Fibroblast of the aortic adventitia (primary cell): ENCODE results near the gene MFAP3L. TPM values are rescaled to one million over a fixed set of nuclear protein-coding genes. Genes with fewer than 3 reads are reported as not detected.
A peak's percentile ranks its signal among the peaks of the same experiment; 100 is the strongest.

Source experiments
- DNase-seq: peaks from one replicate; pipeline ENCODE4 v3.0.0-alpha.2; 2010; ENCODE audit warnings: low read depth
- H3K4me3 ChIP-seq: 2 replicates; pipeline ENCODE4 v1.5.1; 2011; ENCODE audit warnings: low read depth, mild to moderate bottlenecking, control low read depth, low read length, moderate library complexity
- CTCF ChIP-seq: IDR thresholded peaks from 2 replicates; pipeline ENCODE4 v1.5.1; 2011; ENCODE audit warnings: mild to moderate bottlenecking, low read length, control low read depth, inconsistent platforms; ENCODE audit not compliant: insufficient read depth
- total RNA-seq: library from RNA; depleted of rRNA; stranded (reverse); fragments of >200 nt; gene quantifications from 2 replicates; pipeline ENCODE4 v1.2.3, GENCODE V29; 2012; ENCODE audit warnings: low replicate concordance

The MFAP3L gene
- total RNA-seq, 1 donor: 3.3 TPM

GRCh38 chr4:170038232-170038631 lies 12.0 kb upstream of the MFAP3L start:
- no peak for DNase-seq
- no peak overlapping the region for H3K4me3 ChIP-seq
- no peak for TF ChIP-seq CTCF

- no peak for DNase-seq
- no peak for TF ChIP-seq CTCF
- H3K4me3 ChIP-seq: no peak overlapping the region
Measured at GRCh38 chr4:170037481-170037880, 11.3 kb upstream of the MFAP3L start.

- DNase-seq: no peak
- no peak overlapping the region for H3K4me3 ChIP-seq
- no peak for TF ChIP-seq CTCF
Measured at GRCh38 chr4:170035845-170036244, 9.7 kb upstream of the MFAP3L start.

GRCh38 chr4:170035231-170035630 lies 9.0 kb upstream of the MFAP3L start:
- no peak overlapping the region for H3K4me3 ChIP-seq
- DNase-seq: no peak
- TF ChIP-seq CTCF: no peak

GRCh38 chr4:170033999-170034398 lies 7.8 kb upstream of the MFAP3L start:
- no peak for DNase-seq
- TF ChIP-seq CTCF: no peak

GRCh38 chr4:170030121-170030520 lies 3.9 kb upstream of the MFAP3L start:
- no peak for TF ChIP-seq CTCF
- DNase-seq: no peak
- no peak overlapping the region for H3K4me3 ChIP-seq

More at GRCh38 chr4:170033999-170034398, 7.8 kb upstream of the MFAP3L start:
- no peak overlapping the region for H3K4me3 ChIP-seq

GRCh38 chr4:170027181-170027829 lies 1.1 kb upstream of the MFAP3L start:
- H3K4me3 ChIP-seq: peak overlapping the region; percentile 90
- TF ChIP-seq CTCF: no peak
- peak; percentile 99 for DNase-seq
